Sigmoid colon (tissue), 7 donors: ENCODE data around the gene RAB3A. TPM values are rescaled to one million over a fixed set of nuclear protein-coding genes. Genes with fewer than 3 reads are reported as not detected.

Experiments
- DNase-seq: peaks from one replicate; pipeline ENCODE4 v3.0.0-alpha.2; 2019
- H3K27ac ChIP-seq, 4 donors: fragments of 200-600 bp; sonication (generic); one replicate each; pipeline ENCODE4 v1.5.1; 2016 to 2019; ENCODE audit warnings: mild to moderate bottlenecking in 1 of 4
- H3K27me3 ChIP-seq, 3 donors: fragments of 200-600 bp; sonication (generic); one replicate each; pipeline ENCODE4 v1.5.1; 2019; ENCODE audit warnings: mild to moderate bottlenecking in 1 of 3
- H3K36me3 ChIP-seq, 4 donors: fragments of 200-600 bp; sonication (generic); one replicate each; pipeline ENCODE4 v1.5.1; 2016 to 2019
- H3K4me1 ChIP-seq, 4 donors: fragments of 200-600 bp; sonication (generic); one replicate each; pipeline ENCODE4 v1.5.1; 2017 to 2019
- H3K4me3 ChIP-seq, 4 donors: fragments of 200-600 bp; sonication (generic); one replicate each; pipeline ENCODE4 v1.5.1; 2017 to 2019; ENCODE audit warnings: mild to moderate bottlenecking in 2 of 4, moderate library complexity in 1 of 4
- H3K9me3 ChIP-seq, 4 donors: fragments of 200-600 bp in 3 of 4; sonication (generic) in 3 of 4; one replicate each; pipeline versions ENCODE4 v1.5.1 to v1.6.1; 2013 to 2019
- CTCF ChIP-seq, 4 experiments: fragments of 450-650 bp in 3 of 4; fragments of 200-600 bp in 1 of 4; IDR thresholded peaks; one replicate each; pipeline ENCODE4 v1.5.1; 2016 to 2019; ENCODE audit warnings: antibody characterized with exemption in 4 of 4, mild to moderate bottlenecking in 3 of 4, moderate library complexity in 2 of 4
- EP300 ChIP-seq, 4 donors: sonication (generic); formaldehyde crosslinking; IDR thresholded peaks; one replicate each; pipeline ENCODE4 v1.6.1; 2017; ENCODE audit warnings: antibody characterized with exemption in 4 of 4
- POLR2A ChIP-seq, 2 donors: fragments of 450-650 bp; IDR thresholded peaks; one replicate each; pipeline ENCODE4 v1.6.1; 2016; ENCODE audit warnings: antibody characterized with exemption in 2 of 2, mild to moderate bottlenecking in 2 of 2, moderate library complexity in 2 of 2
- POLR2AphosphoS5 ChIP-seq, 4 donors: sonication (generic); formaldehyde crosslinking; IDR thresholded peaks; one replicate each; pipeline ENCODE4 v1.6.1; 2017; ENCODE audit warnings: antibody characterized with exemption in 4 of 4
- WGBS, 2 donors: extraction: QIAGEN DNeasy Blood & Tissue Kit; methylation state at CpG; one replicate each; pipeline ENCODE4 v1.1.7; 2013; 5-methylcytosine and 5-hydroxymethylcytosine counted together
- intact Hi-C: fragments of 100-400 bp; cut with DNase I; formaldehyde crosslinking; loops from one replicate; pipeline ENCODE4 v1.15.1; 2023
- polyA plus RNA-seq, 3 donors: library from polyadenylated mRNA; stranded (reverse); fragments of 200-250 nt; gene quantifications; one replicate each; pipeline ENCODE4 v1.2.3, GENCODE V29; 2013
- total RNA-seq, 4 donors: library from RNA; depleted of rRNA; stranded (reverse); fragments of >200 nt; gene quantifications; one replicate each; pipeline ENCODE4 v1.1.0, GENCODE V29; 2016
- donor health status: healthy with polysubstance abuse.
- donor health status: Bipolar disorder and iron deficiency.
- donor health status: healthy.

RAB3A gene
- total and polyA plus RNA-seq, 7 donors = 0.66 to 4.8 (median 2.2) TPM

GRCh38 chr19:18229474-18229873, 25.6 kb upstream of the RAB3A start:
- DNase-seq = no peak
- H3K27me3 ChIP-seq = peaks cover 12 to 79% (median 43%) of the 10 kb centered on the region in 3 donors
- no peaks in the 10 kb centered on the region for H3K36me3 ChIP-seq
- no peak overlapping the region for H3K27ac ChIP-seq
- H3K4me3 ChIP-seq = no peak overlapping the region
- TF ChIP-seq POLR2AphosphoS5 (IDR thresholded peaks at IDR 0.05) (no peak), CTCF (IDR thresholded peaks at IDR 0.05) (peak in 1 of 4 experiments; percentile 14), POLR2A (IDR thresholded peaks at IDR 0.05) (no peak)
- peaks cover 0 to 12% (median 7%) of the 10 kb centered on the region in 4 donors for H3K9me3 ChIP-seq
- H3K4me1 ChIP-seq = peaks cover 0 to 44% (median 31%) of the 10 kb centered on the region in 4 donors
- 66 to 71% methylated on average over 5 of the region's 5 CpGs for WGBS, 2 donors
- intact Hi-C loops = no loop called here

GRCh38 chr19:18227781-18228271, 24.0 kb upstream of the RAB3A start:
- no peak for DNase-seq
- H3K27me3 ChIP-seq = peaks cover 6 to 62% (median 27%) of the 10 kb centered on the region in 3 donors
- no peaks in the 10 kb centered on the region for H3K36me3 ChIP-seq
- WGBS, 2 donors = 70 to 79% methylated on average over 6 of the region's 6 CpGs
- peaks cover 0 to 2% (median under 1%) of the 10 kb centered on the region in 4 donors for H3K9me3 ChIP-seq
- no peak for TF ChIP-seq CTCF (IDR thresholded peaks at IDR 0.05)
- no peak for TF ChIP-seq EP300 (IDR thresholded peaks at IDR 0.05)
- TF ChIP-seq POLR2A (IDR thresholded peaks at IDR 0.05) = no peak
- no peak for TF ChIP-seq POLR2AphosphoS5 (IDR thresholded peaks at IDR 0.05)
- H3K4me1 ChIP-seq = peaks cover 0 to 51% (median 36%) of the 10 kb centered on the region in 4 donors
- peak overlapping the region in 2 of 4 donors; percentile 18 to 72 for H3K27ac ChIP-seq
- intact Hi-C loops = no loop called here
- H3K4me3 ChIP-seq = no peak overlapping the region

- H3K27me3 ChIP-seq = peaks cover 3 to 57% (median 20%) of the 10 kb centered on the region in 3 donors
- H3K9me3 ChIP-seq = no peaks in the 10 kb centered on the region
- peak overlapping the region in 2 of 4 donors; percentile 53 to 72 for H3K27ac ChIP-seq
- DNase-seq = peak; percentile 74
- intact Hi-C loops = no loop called here
- 80 to 84% methylated on average over 18 of the region's 18 CpGs for WGBS, 2 donors
- no peak for TF ChIP-seq POLR2A (IDR thresholded peaks at IDR 0.05)
- peak; percentile 16 to 90 (median 68) for TF ChIP-seq POLR2AphosphoS5 (IDR thresholded peaks at IDR 0.05)
- no peak for TF ChIP-seq CTCF (IDR thresholded peaks at IDR 0.05)
- TF ChIP-seq EP300 (IDR thresholded peaks at IDR 0.05) = peak in 1 of 4 donors; percentile 53
- peaks cover 0 to 51% (median 36%) of the 10 kb centered on the region in 4 donors for H3K4me1 ChIP-seq
- no peak overlapping the region for H3K4me3 ChIP-seq
- H3K36me3 ChIP-seq = no peaks in the 10 kb centered on the region
Measured at GRCh38 chr19:18226956-18227780, 23.3 kb upstream of the RAB3A start.

GRCh38 chr19:18225702-18226468, 22.0 kb upstream of the RAB3A start, which contains the start of gene PDE4C:
Gene PDE4C, minus strand, starts transcription at chr19:18226438. Its CDS starts 23 bp downstream, at chr19:18226415.
- H3K9me3 ChIP-seq = no peaks in the 10 kb centered on the region
- WGBS, 2 donors = 4 to 6% methylated on average over 51 of the region's 51 CpGs
- peaks cover 0 to 57% (median 22%) of the 10 kb centered on the region in 3 donors for H3K27me3 ChIP-seq
- TF ChIP-seq POLR2A (IDR thresholded peaks at IDR 0.05) (no peak), CTCF (IDR thresholded peaks at IDR 0.05) (no peak), POLR2AphosphoS5 (IDR thresholded peaks at IDR 0.05) (no peak), EP300 (IDR thresholded peaks at IDR 0.05) (no peak)
- no peaks in the 10 kb centered on the region for H3K36me3 ChIP-seq
- peak within 1 kb of the TSS in 2 of 4 donors; percentile 26 to 49 for H3K4me3 ChIP-seq
- H3K27ac ChIP-seq = peak within 1 kb of the TSS; percentile 25 to 72 (median 44)
- peaks cover 0 to 45% (median 36%) of the 10 kb centered on the region in 4 donors for H3K4me1 ChIP-seq
- peak; percentile 74 for DNase-seq
- intact Hi-C loops = loop anchor here (2.0 kb wide), 1 partner anchor 75 kb away; no protein-coding TSS in a partner anchor
